Ovary (tissue), 9 donors: ENCODE results near the gene SCLT1. TPM values are rescaled to one million over a fixed set of nuclear protein-coding genes. Genes with fewer than 3 reads are reported as not detected.
"Not testable (repeated sequence)": the region's sequence is repeated elsewhere in the genome, so short reads cannot be mapped to it uniquely, and the experiment has no call there.

Experiments
- DNase-seq, 5 donors: peaks; one replicate each; pipeline ENCODE4 v3.0.0-alpha.2; 2019 to 2020
- H3K27ac ChIP-seq, 2 donors: fragments of 200-600 bp; one replicate each; pipeline versions ENCODE4 v1.5.1 to v1.8.0; 2019 to 2022
- H3K27me3 ChIP-seq: fragments of 200-600 bp; one replicate; pipeline ENCODE4 v1.8.0; 2022
- H3K36me3 ChIP-seq: fragments of 200-600 bp; sonication (generic); one replicate; pipeline ENCODE4 v1.5.1; 2019
- H3K4me1 ChIP-seq: one replicate; pipeline ENCODE4 v1.8.1; 2013; ENCODE audit warnings: mild to moderate bottlenecking, moderate library complexity; ENCODE audit not compliant: insufficient read depth
- H3K4me3 ChIP-seq: fragments of 200-600 bp; sonication (generic); one replicate; pipeline ENCODE4 v1.5.1; 2017
- H3K9me3 ChIP-seq, 2 donors: fragments of 200-600 bp in 1 of 2; sonication (generic) in 1 of 2; one replicate each; pipeline versions ENCODE4 v1.5.1 to v1.8.1; 2013 to 2019; ENCODE audit warnings: mild to moderate bottlenecking in 1 of 2, moderate library complexity in 1 of 2
- CTCF ChIP-seq, 3 donors: fragments of 450-650 bp in 2 of 3; fragments of 200-600 bp in 1 of 3; IDR thresholded peaks; one replicate each; pipeline versions ENCODE4 v1.5.1 to v1.8.0; 2016 to 2022; ENCODE audit warnings: antibody characterized with exemption in 3 of 3, mild to moderate bottlenecking in 1 of 3
- EP300 ChIP-seq: sonication (generic); formaldehyde crosslinking; IDR thresholded peaks from one replicate; pipeline ENCODE4 v1.6.1; 2017; ENCODE audit warnings: antibody characterized with exemption
- POLR2A ChIP-seq: fragments of 450-650 bp; IDR thresholded peaks from one replicate; pipeline ENCODE4 v1.6.1; 2017; ENCODE audit warnings: antibody characterized with exemption, mild to moderate bottlenecking, moderate library complexity
- WGBS, 3 donors: extraction: QIAGEN DNeasy Blood & Tissue Kit in 1 of 3; methylation state at CpG; one replicate each; pipeline versions ENCODE4 v1.1.5 to v1.1.7; 2013 to 2017; 5-methylcytosine and 5-hydroxymethylcytosine counted together
- intact Hi-C, 4 donors: fragments of 100-400 bp; cut with DNase I; formaldehyde crosslinking; loops; one replicate each; pipeline versions ENCODE4 v1.11.0 to v1.15.1; 2022 to 2023
- polyA plus RNA-seq, 2 donors: library from polyadenylated mRNA; stranded (reverse); fragments of 200-250 nt in 1 of 2; fragments of 350-450 nt in 1 of 2; fragmentation: Illumina TruSeq in 1 of 2; extraction: RNeasy Lipid Tissue Mini Kit (QIAGEN cat#74804) in 1 of 2; gene quantifications; one replicate each; pipeline ENCODE4 v1.2.3, GENCODE V29; 2013 to 2014
- total RNA-seq, 7 donors: library from RNA; depleted of rRNA in 2 of 7; stranded (reverse); fragments of >200 nt in 2 of 7; fragmentation: NEBNext Ultra II Directional in 3 of 7; extraction: Animal tissue kit (Norgen Biotek cat#: 25700) in 3 of 7; gene quantifications; one replicate each; pipeline versions ENCODE4 v1.1.0 to v1.2.4, GENCODE V29; 2016 to 2023
- donor health status: DM: no; HTN: no; CAD: no; lungs with moderate emphysema.
- donor health status: DM: no; HTN: no; CAD: no.
- donor health status: Bipolar disorder and iron deficiency.
- donor health status: DM: yes; HTN: yes; CAD: no.
- donor health status: DM: no; HTN: no; CAD: no.
- donor health status: DM: yes; HTN: yes; CAD: no.

SCLT1 gene
- total and polyA plus RNA-seq, 9 donors: 4.5 to 24.0 (median 15.3) TPM

- no peaks in the 10 kb centered on the region for H3K9me3 ChIP-seq
- WGBS, 3 donors: 95 to 96% (median 95%) methylated on average over 2 of the region's 2 CpGs
- intact Hi-C loops: no loop called here
- no peaks in the 10 kb centered on the region for H3K27me3 ChIP-seq
- TF ChIP-seq CTCF (IDR thresholded peaks at IDR 0.05) (no peak), POLR2A (no peak), EP300 (no peak)
- no peak for DNase-seq
- peaks cover 3% of the 10 kb centered on the region for H3K4me1 ChIP-seq
- no peak overlapping the region for H3K27ac ChIP-seq
- H3K4me3 ChIP-seq: no peak overlapping the region
- no peaks in the 10 kb centered on the region for H3K36me3 ChIP-seq
These were observed 5.8 kb downstream of the SCLT1 start for GRCh38 chr4:129087516-129087915.

GRCh38 chr4:129085472-129085871 is 7.9 kb downstream of the SCLT1 start:
- Histone ChIP-seq H3K36me3 (no peaks in the 10 kb centered on the region), H3K9me3 (no peaks in the 10 kb centered on the region), H3K4me1 (no peaks in the 10 kb centered on the region), H3K27me3 (no peaks in the 10 kb centered on the region), H3K27ac (no peak overlapping the region), H3K4me3 (no peak overlapping the region)
- intact Hi-C loops: no loop called here
- no peak for TF ChIP-seq POLR2A
- no peak for TF ChIP-seq CTCF (IDR thresholded peaks at IDR 0.05)
- no peak for TF ChIP-seq EP300
- no peak for DNase-seq
- WGBS, 3 donors: 95 to 97% (median 96%) methylated on average over 4 of the region's 4 CpGs

- intact Hi-C loops: loop anchor here in 1 of 4 donors (5.0 kb wide), 1 partner anchor 220 kb away; no protein-coding TSS in a partner anchor
- Histone ChIP-seq H3K27me3 (no peaks in the 10 kb centered on the region), H3K9me3 (no peaks in the 10 kb centered on the region), H3K36me3 (no peaks in the 10 kb centered on the region), H3K4me1 (no peaks in the 10 kb centered on the region), H3K27ac (no peak overlapping the region), H3K4me3 (no peak overlapping the region)
- WGBS, 3 donors: 91 to 96% (median 95%) methylated on average over 5 of the region's 5 CpGs
- TF ChIP-seq POLR2A (no peak), CTCF (IDR thresholded peaks at IDR 0.05) (no peak), EP300 (no peak)
- no peak for DNase-seq
These were observed 11.0 kb downstream of the SCLT1 start for GRCh38 chr4:129082302-129082701.

- no peaks in the 10 kb centered on the region for H3K4me1 ChIP-seq
- H3K27ac ChIP-seq: no peak overlapping the region
- DNase-seq: no peak
- no peak for TF ChIP-seq POLR2A
- TF ChIP-seq CTCF (IDR thresholded peaks at IDR 0.05): no peak
- no peak for TF ChIP-seq EP300
- intact Hi-C loops: loop anchor here in 1 of 4 donors (5.0 kb wide), 1 partner anchor 218 kb away; no protein-coding TSS in a partner anchor
- H3K27me3 ChIP-seq: no peaks in the 10 kb centered on the region
- H3K36me3 ChIP-seq: no peaks in the 10 kb centered on the region
- H3K4me3 ChIP-seq: no peak overlapping the region
- H3K9me3 ChIP-seq: no peaks in the 10 kb centered on the region
These were observed 13.2 kb downstream of the SCLT1 start for GRCh38 chr4:129080129-129080528.

GRCh38 chr4:129077326-129077725 is 16.0 kb downstream of the SCLT1 start:
- H3K4me1 ChIP-seq: no peaks in the 10 kb centered on the region
- no peak overlapping the region for H3K27ac ChIP-seq
- H3K4me3 ChIP-seq: no peak overlapping the region
- DNase-seq: no peak
- H3K36me3 ChIP-seq: no peaks in the 10 kb centered on the region
- H3K9me3 ChIP-seq: no peaks in the 10 kb centered on the region
- intact Hi-C loops: no loop called here
- H3K27me3 ChIP-seq: no peaks in the 10 kb centered on the region
- TF ChIP-seq CTCF (IDR thresholded peaks at IDR 0.05) (no peak), EP300 (no peak), POLR2A (no peak)

GRCh38 chr4:129069537-129069936 is 23.8 kb downstream of the SCLT1 start:
- WGBS, 3 donors: 96 to 98% (median 96%) methylated on average over 2 of the region's 2 CpGs
- not testable (repeated sequence) for DNase-seq

More at GRCh38 chr4:129069537-129069936, 23.8 kb downstream of the SCLT1 start:
- H3K36me3 ChIP-seq, H3K27ac ChIP-seq, H3K4me1 ChIP-seq, intact Hi-C loops, H3K9me3 ChIP-seq, H3K27me3 ChIP-seq, H3K4me3 ChIP-seq: not testable (repeated sequence)
